Measurements from ENCODE around the gene GCNT2.

Gene GCNT2

GRCh38 chr6:10676403-10676802 is 155.3 kb downstream of the GCNT2 start:
- no peak for DNase-seq

GRCh38 chr6:10678456-10678855 is 157.3 kb downstream of the GCNT2 start:
- DNase-seq, result no peak
